Nephron progenitor cell (in vitro differentiated cells): ENCODE results near the gene GRM8.

ENCODE experiments used
- DNase-seq: peaks from one replicate; pipeline ENCODE4 v3.0.0; 2021
- H3K27ac Mint-ChIP-seq: 2 replicates; pipeline ENCODE4 v1.8.0; 2021; ENCODE audit warnings: mild to moderate bottlenecking, moderate library complexity, mixed read lengths
- H3K27me3 Mint-ChIP-seq: 2 replicates; pipeline ENCODE4 v1.8.0; 2021; ENCODE audit warnings: mild to moderate bottlenecking, low read depth, mixed read lengths; ENCODE audit not compliant: poor library complexity
- H3K36me3 Mint-ChIP-seq: 2 replicates; pipeline ENCODE4 v1.8.0; 2021; ENCODE audit warnings: low read depth, mixed read lengths
- H3K4me1 Mint-ChIP-seq: 2 replicates; pipeline ENCODE4 v1.8.0; 2021; ENCODE audit warnings: mixed read lengths
- H3K4me3 Mint-ChIP-seq: 2 replicates; pipeline ENCODE4 v1.8.0; 2021; ENCODE audit warnings: mild to moderate bottlenecking, moderate library complexity, mixed read lengths
- H3K9me3 Mint-ChIP-seq: 2 replicates; pipeline ENCODE4 v1.8.0; 2021; ENCODE audit warnings: mild to moderate bottlenecking, moderate library complexity, mixed read lengths
- CTCF ChIP-seq: fragments of 200-600 bp; sonication (generic); IDR thresholded peaks from 2 replicates; pipeline ENCODE4 v1.5.0; 2021; ENCODE audit warnings: antibody characterized with exemption

Gene GRM8

DNA sequence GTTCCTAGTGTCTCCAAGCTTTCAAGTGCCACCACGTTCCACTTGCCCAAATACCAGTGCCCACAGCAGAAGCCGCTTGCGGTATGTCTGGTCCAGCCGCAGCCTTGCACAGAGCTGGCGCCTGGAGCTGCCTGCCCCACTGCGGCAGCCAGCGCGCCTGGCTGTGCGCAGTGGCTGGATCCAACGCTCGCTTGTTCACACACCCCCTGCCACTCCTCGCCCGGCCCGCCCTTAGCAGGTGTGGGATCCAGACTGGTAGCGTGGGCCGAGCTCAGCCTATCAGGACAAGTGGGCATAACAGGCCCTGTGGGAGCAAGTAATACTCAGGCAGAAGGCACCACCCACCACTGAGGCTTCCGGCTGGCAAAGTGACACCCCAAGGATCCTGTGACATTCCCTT lies 294.4 kb downstream of the GRM8 start:
- no peak for TF ChIP-seq CTCF
- Mint-ChIP-seq H3K4me1 (peaks cover 36% of the 10 kb centered on the region), H3K4me3 (no peak overlapping the region), H3K36me3 (no peaks in the 10 kb centered on the region), H3K27me3 (no peaks in the 10 kb centered on the region), H3K9me3 (no peaks in the 10 kb centered on the region), H3K27ac (no peak overlapping the region)
- DNase-seq, result no peak

GRCh38 chr7:126957443-126957842 lies 295.3 kb downstream of the GRM8 start:
- H3K9me3 Mint-ChIP-seq, result no peaks in the 10 kb centered on the region
- no peak for DNase-seq
- H3K4me1 Mint-ChIP-seq, result peaks cover 39% of the 10 kb centered on the region
- no peak overlapping the region for H3K27ac Mint-ChIP-seq
- H3K36me3 Mint-ChIP-seq, result no peaks in the 10 kb centered on the region
- no peaks in the 10 kb centered on the region for H3K27me3 Mint-ChIP-seq
- no peak for TF ChIP-seq CTCF
- no peak overlapping the region for H3K4me3 Mint-ChIP-seq

DNA sequence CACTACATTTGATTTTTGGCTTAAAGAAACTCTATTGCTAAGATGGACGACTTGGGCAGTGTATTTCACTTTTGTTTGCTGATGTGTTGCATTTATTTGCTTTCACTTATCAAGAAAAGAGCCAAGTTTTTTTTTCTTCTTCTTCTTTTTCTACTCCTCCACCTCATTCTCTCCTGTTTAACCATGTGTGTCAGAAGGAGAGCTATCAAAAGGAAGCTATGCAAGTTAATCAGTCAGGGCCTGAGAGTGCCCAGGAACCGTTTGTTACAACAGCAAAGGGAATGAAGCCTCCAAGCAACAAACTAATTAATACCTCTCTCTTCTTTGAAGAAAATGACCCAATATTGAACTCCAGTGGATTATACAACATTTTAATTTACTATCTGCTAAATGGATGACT lies 299.3 kb downstream of the GRM8 start:
- no peak for DNase-seq
- no peaks in the 10 kb centered on the region for H3K27me3 Mint-ChIP-seq
- peak overlapping the region; percentile 71 for H3K27ac Mint-ChIP-seq
- no peaks in the 10 kb centered on the region for H3K36me3 Mint-ChIP-seq
- peaks cover 35% of the 10 kb centered on the region for H3K4me1 Mint-ChIP-seq
- no peaks in the 10 kb centered on the region for H3K9me3 Mint-ChIP-seq
- no peak for TF ChIP-seq CTCF
- no peak overlapping the region for H3K4me3 Mint-ChIP-seq

GRCh38 chr7:126948664-126949063 lies 304.1 kb downstream of the GRM8 start:
- Mint-ChIP-seq H3K27me3 (no peaks in the 10 kb centered on the region), H3K9me3 (no peaks in the 10 kb centered on the region), H3K4me3 (no peak overlapping the region), H3K4me1 (peaks cover 14% of the 10 kb centered on the region), H3K36me3 (no peaks in the 10 kb centered on the region), H3K27ac (no peak overlapping the region)
- DNase-seq, result no peak
- no peak for TF ChIP-seq CTCF

GRCh38 chr7:126940723-126941307 lies 311.9 kb downstream of the GRM8 start:
- Mint-ChIP-seq H3K4me1 (peaks cover 19% of the 10 kb centered on the region), H3K27ac (no peak overlapping the region), H3K9me3 (no peaks in the 10 kb centered on the region), H3K27me3 (no peaks in the 10 kb centered on the region), H3K4me3 (no peak overlapping the region), H3K36me3 (no peaks in the 10 kb centered on the region)
- no peak for TF ChIP-seq CTCF
- DNase-seq, result no peak

DNA sequence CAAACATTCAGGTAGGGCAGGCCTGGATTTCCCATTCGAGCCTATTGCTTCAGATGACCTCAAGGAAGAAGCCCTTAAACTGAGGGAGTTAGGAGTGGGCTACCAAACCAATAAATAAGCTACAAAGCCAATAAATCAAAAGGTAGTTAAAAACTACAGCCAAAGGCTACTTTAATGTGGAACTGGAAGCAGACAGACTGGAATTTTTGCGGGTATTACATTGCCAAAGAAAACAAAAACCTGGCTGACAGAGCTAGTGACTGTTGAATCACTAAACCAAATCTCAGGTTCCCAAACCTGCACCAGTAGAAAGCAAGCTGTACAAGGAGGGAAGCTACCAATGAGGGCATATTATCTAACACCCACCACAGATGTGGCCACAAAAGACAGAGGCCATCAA lies 315.6 kb downstream of the GRM8 start:
- Mint-ChIP-seq H3K36me3 (no peaks in the 10 kb centered on the region), H3K27ac (no peak overlapping the region), H3K4me3 (no peak overlapping the region), H3K4me1 (peaks cover 22% of the 10 kb centered on the region), H3K27me3 (no peaks in the 10 kb centered on the region), H3K9me3 (no peaks in the 10 kb centered on the region)
- DNase-seq, result no peak
- no peak for TF ChIP-seq CTCF
